Right atrium auricular region (tissue), 2 donors: Measurements from ENCODE around the gene ZBTB5. TPM values are rescaled to one million over a fixed set of nuclear protein-coding genes. Genes with fewer than 3 reads are reported as not detected.
"Not testable (repeated sequence)": the region's sequence is repeated elsewhere in the genome, so short reads cannot be mapped to it uniquely, and the experiment has no call there.

Experiments used
- DNase-seq: peaks from one replicate; pipeline ENCODE4 v3.0.0-alpha.2; 2019; ENCODE audit warnings: low spot score
- H3K27ac ChIP-seq, 2 donors: fragments of 200-600 bp; sonication (generic); 1 replicate in 1 of 2; 2 replicates in 1 of 2; pipeline ENCODE4 v1.5.1; 2016 to 2019
- H3K27me3 ChIP-seq, 2 donors: fragments of 200-600 bp; sonication (generic); one replicate each; pipeline versions ENCODE4 v1.5.1 to v1.6.0; 2017 to 2019
- H3K36me3 ChIP-seq: fragments of 200-600 bp; sonication (generic); one replicate; pipeline ENCODE4 v1.5.1; 2016
- H3K4me1 ChIP-seq, 2 donors: fragments of 200-600 bp; sonication (generic); one replicate each; pipeline versions ENCODE4 v1.5.1 to v1.6.0; 2017 to 2019
- H3K4me3 ChIP-seq, 2 donors: fragments of 200-600 bp; sonication (generic); 1 replicate in 1 of 2; 2 replicates in 1 of 2; pipeline ENCODE4 v1.5.1; 2017 to 2019; ENCODE audit warnings: mild to moderate bottlenecking in 1 of 2, moderate library complexity in 1 of 2
- H3K9me3 ChIP-seq, 2 donors: fragments of 200-600 bp; sonication (generic); one replicate each; pipeline ENCODE4 v1.5.1; 2019
- CTCF ChIP-seq, 2 donors: fragments of 200-600 bp; sonication (generic); IDR thresholded peaks; one replicate each; pipeline ENCODE4 v1.5.1; 2019; ENCODE audit warnings: antibody characterized with exemption in 2 of 2
- total RNA-seq, 2 donors: library from RNA; depleted of rRNA; stranded (reverse); fragments of >200 nt; gene quantifications; one replicate each; pipeline ENCODE4 v1.1.0, GENCODE V29; 2016

Gene ZBTB5
- total RNA-seq: 1 to 10 TPM; 4.9 to 9.9 TPM

GRCh38 chr9:37465249-37466036 is at the start of gene ZBTB5:
Gene ZBTB5 (minus strand): TSS chr9:37465450. CDS start chr9:37442551, 22,899 bp downstream.
- DNase-seq: peak; percentile 100
- H3K36me3 ChIP-seq: no peaks in the 10 kb centered on the region
- H3K9me3 ChIP-seq: no peaks in the 10 kb centered on the region
- H3K27ac ChIP-seq: peak within 1 kb of the TSS; percentile 98 to 99
- no peaks in the 10 kb centered on the region for H3K27me3 ChIP-seq
- H3K4me1 ChIP-seq: peaks cover 0 to 35% of the 10 kb centered on the region in 2 donors
- TF ChIP-seq CTCF (IDR thresholded peaks at IDR 0.05): no peak
- peak within 1 kb of the TSS; percentile 67 to 82 for H3K4me3 ChIP-seq

GRCh38 chr9:37514999-37515398 is 49.7 kb upstream of the ZBTB5 start:
- Histone ChIP-seq H3K27me3 (no peaks in the 10 kb centered on the region), H3K4me3 (no peak overlapping the region), H3K4me1 (no peaks in the 10 kb centered on the region), H3K27ac (no peak overlapping the region), H3K9me3 (no peaks in the 10 kb centered on the region), H3K36me3 (peaks cover 10% of the 10 kb centered on the region)
- no peak for DNase-seq
- TF ChIP-seq CTCF (IDR thresholded peaks at IDR 0.05): no peak

GRCh38 chr9:37514415-37514814 is 49.2 kb upstream of the ZBTB5 start:
- not testable (repeated sequence) for H3K27ac ChIP-seq, H3K9me3 ChIP-seq, H3K36me3 ChIP-seq, H3K4me1 ChIP-seq, DNase-seq, H3K27me3 ChIP-seq, H3K4me3 ChIP-seq

GRCh38 chr9:37512437-37512836 is 47.2 kb upstream of the ZBTB5 start:
- no peak overlapping the region for H3K27ac ChIP-seq
- TF ChIP-seq CTCF (IDR thresholded peaks at IDR 0.05): no peak
- H3K9me3 ChIP-seq: no peaks in the 10 kb centered on the region
- no peak overlapping the region for H3K4me3 ChIP-seq
- no peak for DNase-seq
- no peaks in the 10 kb centered on the region for H3K4me1 ChIP-seq
- peaks cover 10% of the 10 kb centered on the region for H3K36me3 ChIP-seq
- no peaks in the 10 kb centered on the region for H3K27me3 ChIP-seq

- no peaks in the 10 kb centered on the region for H3K4me1 ChIP-seq
- no peak for TF ChIP-seq CTCF (IDR thresholded peaks at IDR 0.05)
- no peaks in the 10 kb centered on the region for H3K9me3 ChIP-seq
- no peak for DNase-seq
- no peak overlapping the region for H3K4me3 ChIP-seq
- H3K27ac ChIP-seq: no peak overlapping the region
- H3K36me3 ChIP-seq: peaks cover 10% of the 10 kb centered on the region
- H3K27me3 ChIP-seq: no peaks in the 10 kb centered on the region
Observed at GRCh38 chr9:37511016-37512010, 46.1 kb upstream of the ZBTB5 start.

GRCh38 chr9:37510053-37510452 is 44.8 kb upstream of the ZBTB5 start:
- not testable (repeated sequence) for H3K4me1 ChIP-seq, H3K27ac ChIP-seq, H3K27me3 ChIP-seq, H3K9me3 ChIP-seq, DNase-seq, H3K36me3 ChIP-seq, H3K4me3 ChIP-seq
